GM12864 (cell line): ENCODE results near the gene SEMA3D.

Experiments used
- DNase-seq: peaks from one replicate; pipeline ENCODE4 v3.0.0-alpha.2; 2011; ENCODE audit warnings: low read depth
- H3K4me3 ChIP-seq: 2 replicates; pipeline ENCODE4 v1.5.1; 2011; ENCODE audit warnings: mild to moderate bottlenecking, low read depth, low read length, control low read depth
- CTCF ChIP-seq: IDR thresholded peaks from 2 replicates; pipeline ENCODE4 v1.5.1; 2011; ENCODE audit warnings: low read depth, mild to moderate bottlenecking, moderate library complexity, low read length, control low read depth, inconsistent platforms; ENCODE audit errors: missing control alignments

Gene SEMA3D

GRCh38 chr7:85038466-85038865, 148.4 kb downstream of the SEMA3D start:
- DNase-seq: no peak
- no peak overlapping the region for H3K4me3 ChIP-seq
- TF ChIP-seq CTCF: no peak

GRCh38 chr7:85033263-85033662, 153.6 kb downstream of the SEMA3D start:
- no peak for TF ChIP-seq CTCF
- H3K4me3 ChIP-seq: no peak overlapping the region
- DNase-seq: no peak

GRCh38 chr7:85031475-85031874, 155.4 kb downstream of the SEMA3D start:
- no peak overlapping the region for H3K4me3 ChIP-seq
- DNase-seq: no peak
- TF ChIP-seq CTCF: no peak

- DNase-seq: no peak
- TF ChIP-seq CTCF: peak; percentile 29
- H3K4me3 ChIP-seq: no peak overlapping the region
Measured at GRCh38 chr7:85030893-85031292, 156.0 kb downstream of the SEMA3D start.

GRCh38 chr7:85025312-85025756, 161.5 kb downstream of the SEMA3D start:
- H3K4me3 ChIP-seq: no peak overlapping the region
- no peak for TF ChIP-seq CTCF
- DNase-seq: no peak

- TF ChIP-seq CTCF: no peak
- no peak for DNase-seq
- no peak overlapping the region for H3K4me3 ChIP-seq
Measured at GRCh38 chr7:85023916-85024315, 162.9 kb downstream of the SEMA3D start.

GRCh38 chr7:85023066-85023712, 163.7 kb downstream of the SEMA3D start:
- no peak overlapping the region for H3K4me3 ChIP-seq
- TF ChIP-seq CTCF: peak; percentile 44
- DNase-seq: no peak
